ENCODE results near the gene NAV1. TPM values are rescaled to one million over a fixed set of nuclear protein-coding genes. Genes with fewer than 3 reads are reported as not detected.

NAV1 gene
- total RNA-seq, 1 experiment from 2014 or later, result 51.0 TPM

GRCh38 chr1:201575912-201576311 is 37.0 kb downstream of the NAV1 start:
- TF ChIP-seq ZNF281 (CRISPR knock-in tag; IDR thresholded peaks at IDR 0.05), result no peak
- TF ChIP-seq, protein P1, sequence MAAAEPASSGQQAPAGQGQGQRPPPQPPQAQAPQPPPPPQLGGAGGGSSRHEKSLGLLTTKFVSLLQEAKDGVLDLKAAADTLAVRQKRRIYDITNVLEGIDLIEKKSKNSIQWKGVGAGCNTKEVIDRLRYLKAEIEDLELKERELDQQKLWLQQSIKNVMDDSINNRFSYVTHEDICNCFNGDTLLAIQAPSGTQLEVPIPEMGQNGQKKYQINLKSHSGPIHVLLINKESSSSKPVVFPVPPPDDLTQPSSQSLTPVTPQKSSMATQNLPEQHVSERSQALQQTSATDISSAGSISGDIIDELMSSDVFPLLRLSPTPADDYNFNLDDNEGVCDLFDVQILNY (CRISPR knock-in tag; IDR thresholded peaks at IDR 0.05), result no peak
- no peak for TF ChIP-seq SMAD3 (CRISPR knock-in tag; IDR thresholded peaks at IDR 0.05; ENCODE audit: borderline replicate concordance)
- TF ChIP-seq SOX15 (CRISPR knock-in tag; IDR thresholded peaks at IDR 0.05), result no peak
- TF ChIP-seq MYBL2 (CRISPR knock-in tag; IDR thresholded peaks at IDR 0.05), result no peak
- TF ChIP-seq, protein P2, sequence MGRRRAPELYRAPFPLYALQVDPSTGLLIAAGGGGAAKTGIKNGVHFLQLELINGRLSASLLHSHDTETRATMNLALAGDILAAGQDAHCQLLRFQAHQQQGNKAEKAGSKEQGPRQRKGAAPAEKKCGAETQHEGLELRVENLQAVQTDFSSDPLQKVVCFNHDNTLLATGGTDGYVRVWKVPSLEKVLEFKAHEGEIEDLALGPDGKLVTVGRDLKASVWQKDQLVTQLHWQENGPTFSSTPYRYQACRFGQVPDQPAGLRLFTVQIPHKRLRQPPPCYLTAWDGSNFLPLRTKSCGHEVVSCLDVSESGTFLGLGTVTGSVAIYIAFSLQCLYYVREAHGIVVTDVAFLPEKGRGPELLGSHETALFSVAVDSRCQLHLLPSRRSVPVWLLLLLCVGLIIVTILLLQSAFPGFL (CRISPR knock-in tag; IDR thresholded peaks at IDR 0.05; ENCODE audit: borderline replicate concordance), result no peak
- no peak for TF ChIP-seq SP1 (CRISPR knock-in tag; conservative IDR thresholded peaks at IDR 0.05)
- TF ChIP-seq, protein P3, sequence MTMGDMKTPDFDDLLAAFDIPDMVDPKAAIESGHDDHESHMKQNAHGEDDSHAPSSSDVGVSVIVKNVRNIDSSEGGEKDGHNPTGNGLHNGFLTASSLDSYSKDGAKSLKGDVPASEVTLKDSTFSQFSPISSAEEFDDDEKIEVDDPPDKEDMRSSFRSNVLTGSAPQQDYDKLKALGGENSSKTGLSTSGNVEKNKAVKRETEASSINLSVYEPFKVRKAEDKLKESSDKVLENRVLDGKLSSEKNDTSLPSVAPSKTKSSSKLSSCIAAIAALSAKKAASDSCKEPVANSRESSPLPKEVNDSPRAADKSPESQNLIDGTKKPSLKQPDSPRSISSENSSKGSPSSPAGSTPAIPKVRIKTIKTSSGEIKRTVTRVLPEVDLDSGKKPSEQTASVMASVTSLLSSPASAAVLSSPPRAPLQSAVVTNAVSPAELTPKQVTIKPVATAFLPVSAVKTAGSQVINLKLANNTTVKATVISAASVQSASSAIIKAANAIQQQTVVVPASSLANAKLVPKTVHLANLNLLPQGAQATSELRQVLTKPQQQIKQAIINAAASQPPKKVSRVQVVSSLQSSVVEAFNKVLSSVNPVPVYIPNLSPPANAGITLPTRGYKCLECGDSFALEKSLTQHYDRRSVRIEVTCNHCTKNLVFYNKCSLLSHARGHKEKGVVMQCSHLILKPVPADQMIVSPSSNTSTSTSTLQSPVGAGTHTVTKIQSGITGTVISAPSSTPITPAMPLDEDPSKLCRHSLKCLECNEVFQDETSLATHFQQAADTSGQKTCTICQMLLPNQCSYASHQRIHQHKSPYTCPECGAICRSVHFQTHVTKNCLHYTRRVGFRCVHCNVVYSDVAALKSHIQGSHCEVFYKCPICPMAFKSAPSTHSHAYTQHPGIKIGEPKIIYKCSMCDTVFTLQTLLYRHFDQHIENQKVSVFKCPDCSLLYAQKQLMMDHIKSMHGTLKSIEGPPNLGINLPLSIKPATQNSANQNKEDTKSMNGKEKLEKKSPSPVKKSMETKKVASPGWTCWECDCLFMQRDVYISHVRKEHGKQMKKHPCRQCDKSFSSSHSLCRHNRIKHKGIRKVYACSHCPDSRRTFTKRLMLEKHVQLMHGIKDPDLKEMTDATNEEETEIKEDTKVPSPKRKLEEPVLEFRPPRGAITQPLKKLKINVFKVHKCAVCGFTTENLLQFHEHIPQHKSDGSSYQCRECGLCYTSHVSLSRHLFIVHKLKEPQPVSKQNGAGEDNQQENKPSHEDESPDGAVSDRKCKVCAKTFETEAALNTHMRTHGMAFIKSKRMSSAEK (CRISPR knock-in tag; IDR thresholded peaks at IDR 0.05; ENCODE audit: borderline replicate concordance), result no peak
- TF ChIP-seq JUN (CRISPR knock-in tag; IDR thresholded peaks at IDR 0.05), result no peak
- TF ChIP-seq, protein P4, sequence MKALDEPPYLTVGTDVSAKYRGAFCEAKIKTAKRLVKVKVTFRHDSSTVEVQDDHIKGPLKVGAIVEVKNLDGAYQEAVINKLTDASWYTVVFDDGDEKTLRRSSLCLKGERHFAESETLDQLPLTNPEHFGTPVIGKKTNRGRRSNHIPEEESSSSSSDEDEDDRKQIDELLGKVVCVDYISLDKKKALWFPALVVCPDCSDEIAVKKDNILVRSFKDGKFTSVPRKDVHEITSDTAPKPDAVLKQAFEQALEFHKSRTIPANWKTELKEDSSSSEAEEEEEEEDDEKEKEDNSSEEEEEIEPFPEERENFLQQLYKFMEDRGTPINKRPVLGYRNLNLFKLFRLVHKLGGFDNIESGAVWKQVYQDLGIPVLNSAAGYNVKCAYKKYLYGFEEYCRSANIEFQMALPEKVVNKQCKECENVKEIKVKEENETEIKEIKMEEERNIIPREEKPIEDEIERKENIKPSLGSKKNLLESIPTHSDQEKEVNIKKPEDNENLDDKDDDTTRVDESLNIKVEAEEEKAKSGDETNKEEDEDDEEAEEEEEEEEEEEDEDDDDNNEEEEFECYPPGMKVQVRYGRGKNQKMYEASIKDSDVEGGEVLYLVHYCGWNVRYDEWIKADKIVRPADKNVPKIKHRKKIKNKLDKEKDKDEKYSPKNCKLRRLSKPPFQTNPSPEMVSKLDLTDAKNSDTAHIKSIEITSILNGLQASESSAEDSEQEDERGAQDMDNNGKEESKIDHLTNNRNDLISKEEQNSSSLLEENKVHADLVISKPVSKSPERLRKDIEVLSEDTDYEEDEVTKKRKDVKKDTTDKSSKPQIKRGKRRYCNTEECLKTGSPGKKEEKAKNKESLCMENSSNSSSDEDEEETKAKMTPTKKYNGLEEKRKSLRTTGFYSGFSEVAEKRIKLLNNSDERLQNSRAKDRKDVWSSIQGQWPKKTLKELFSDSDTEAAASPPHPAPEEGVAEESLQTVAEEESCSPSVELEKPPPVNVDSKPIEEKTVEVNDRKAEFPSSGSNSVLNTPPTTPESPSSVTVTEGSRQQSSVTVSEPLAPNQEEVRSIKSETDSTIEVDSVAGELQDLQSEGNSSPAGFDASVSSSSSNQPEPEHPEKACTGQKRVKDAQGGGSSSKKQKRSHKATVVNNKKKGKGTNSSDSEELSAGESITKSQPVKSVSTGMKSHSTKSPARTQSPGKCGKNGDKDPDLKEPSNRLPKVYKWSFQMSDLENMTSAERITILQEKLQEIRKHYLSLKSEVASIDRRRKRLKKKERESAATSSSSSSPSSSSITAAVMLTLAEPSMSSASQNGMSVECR (CRISPR knock-in tag; IDR thresholded peaks at IDR 0.05; ENCODE audit: borderline replicate concordance), result no peak
- no peak for TF ChIP-seq OVOL2 (CRISPR knock-in tag; IDR thresholded peaks at IDR 0.05; ENCODE audit: borderline replicate concordance)
- TF ChIP-seq NFATC4 (CRISPR knock-in tag; IDR thresholded peaks at IDR 0.05), result no peak
- TF ChIP-seq TCF7 (CRISPR knock-in tag; IDR thresholded peaks at IDR 0.05; ENCODE audit: low read depth), result no peak
- no peak for TF ChIP-seq TP53 (CRISPR knock-in tag; IDR thresholded peaks at IDR 0.05)
- TF ChIP-seq CTCF (IDR thresholded peaks at IDR 0.05), result no peak
- no peak for TF ChIP-seq NFE2L1 (CRISPR knock-in tag; IDR thresholded peaks at IDR 0.05)
- no peak for TF ChIP-seq USF1 (CRISPR knock-in tag; IDR thresholded peaks at IDR 0.05)
- no peak for TF ChIP-seq ATF6 (CRISPR knock-in tag; IDR thresholded peaks at IDR 0.05)
- no peak for TF ChIP-seq CREB1 (CRISPR knock-in tag; IDR thresholded peaks at IDR 0.05)
- TF ChIP-seq GRHL2 (CRISPR knock-in tag; IDR thresholded peaks at IDR 0.05; ENCODE audit: insufficient replicate concordance, severe bottlenecking), result no peak
- Mint-ChIP-seq H3K27ac (no peak overlapping the region), H3K4me1 (peaks cover 8% of the 10 kb centered on the region), H3K9me3 (peaks cover 11% of the 10 kb centered on the region), H3K36me3 (no peaks in the 10 kb centered on the region), H3K4me3 (no peak overlapping the region), H3K27me3 (ENCODE audit: low read depth) (peaks cover 3% of the 10 kb centered on the region; the same call in 1 of the 2 replicates)
- ATAC-seq (no peak), DNase-seq (ENCODE audit: low spot score) (no peak)
- POLR2A ChIA-PET, result no interaction called here
- CTCF ChIA-PET, result no interaction called here
